HG03095 (cell line): ENCODE results near the gene ACE2.
A peak's percentile ranks its signal among the peaks of the same experiment; 100 is the strongest.

Experiments
- ATAC-seq: cut with Tn5 transposase; IDR thresholded peaks from one replicate; pipeline ENCODE4 v1.9.1; 2021; ENCODE audit warnings: moderate library complexity; ENCODE audit not compliant: unreplicated experiment

Gene ACE2

DNA sequence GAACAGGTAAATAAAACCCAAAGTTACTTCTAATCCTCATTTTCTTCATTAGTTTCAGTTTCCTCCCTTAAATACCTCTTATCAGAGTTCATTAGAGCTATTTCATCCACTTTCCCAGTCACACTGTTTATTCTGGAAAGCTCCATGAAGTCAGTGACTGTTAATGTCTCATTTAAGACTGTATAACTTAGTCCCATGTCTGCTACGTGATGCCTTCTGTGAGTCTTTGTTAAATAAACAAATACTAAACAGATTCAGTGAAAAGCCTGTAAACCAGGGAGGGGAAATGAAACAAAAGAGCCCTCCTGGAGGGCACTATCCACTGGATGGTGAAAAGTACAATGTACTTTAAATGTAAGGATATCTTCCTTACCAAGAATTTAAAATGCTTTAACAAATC, 24.7 kb downstream of the ACE2 start:
- ATAC-seq = no peak

DNA sequence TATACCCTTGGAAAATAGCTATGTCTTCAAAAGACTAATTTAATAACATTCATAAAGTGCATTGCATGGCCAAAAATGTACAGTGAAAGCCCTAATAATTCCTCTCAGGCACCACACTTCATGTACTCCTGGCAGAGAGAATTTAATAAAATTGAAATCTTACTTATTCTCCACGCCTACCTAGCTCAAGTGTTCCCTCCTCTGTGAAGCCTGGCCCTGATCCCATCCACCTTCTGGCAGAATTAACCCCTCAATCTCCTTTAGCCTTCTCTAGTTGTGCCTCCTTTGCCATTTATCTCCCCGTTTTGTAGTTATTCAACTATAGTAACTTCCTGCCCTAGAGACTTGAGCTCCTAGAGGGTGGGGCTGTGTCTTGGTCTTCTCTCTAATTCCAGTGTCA, 26.7 kb downstream of the ACE2 start:
- no peak for ATAC-seq

DNA sequence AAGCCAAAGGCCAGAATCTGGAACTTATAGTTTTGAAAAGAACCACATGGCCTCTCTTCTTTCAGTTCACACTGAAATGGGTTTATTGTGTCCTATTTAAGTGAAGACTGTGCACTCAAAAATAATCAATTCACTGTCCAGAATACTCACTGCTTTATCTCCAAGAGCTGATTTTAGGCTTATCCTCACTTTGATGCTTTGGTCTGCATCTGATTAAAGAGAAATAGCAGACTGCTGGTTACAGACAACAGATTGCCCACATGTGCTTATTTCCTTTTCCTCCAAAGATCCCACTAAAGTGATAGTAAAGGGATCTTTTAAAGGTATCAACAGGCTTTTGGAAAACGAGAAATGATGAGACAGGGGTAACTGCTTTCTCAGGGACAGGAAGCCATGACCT, 30.6 kb downstream of the ACE2 start:
- no peak for ATAC-seq

DNA sequence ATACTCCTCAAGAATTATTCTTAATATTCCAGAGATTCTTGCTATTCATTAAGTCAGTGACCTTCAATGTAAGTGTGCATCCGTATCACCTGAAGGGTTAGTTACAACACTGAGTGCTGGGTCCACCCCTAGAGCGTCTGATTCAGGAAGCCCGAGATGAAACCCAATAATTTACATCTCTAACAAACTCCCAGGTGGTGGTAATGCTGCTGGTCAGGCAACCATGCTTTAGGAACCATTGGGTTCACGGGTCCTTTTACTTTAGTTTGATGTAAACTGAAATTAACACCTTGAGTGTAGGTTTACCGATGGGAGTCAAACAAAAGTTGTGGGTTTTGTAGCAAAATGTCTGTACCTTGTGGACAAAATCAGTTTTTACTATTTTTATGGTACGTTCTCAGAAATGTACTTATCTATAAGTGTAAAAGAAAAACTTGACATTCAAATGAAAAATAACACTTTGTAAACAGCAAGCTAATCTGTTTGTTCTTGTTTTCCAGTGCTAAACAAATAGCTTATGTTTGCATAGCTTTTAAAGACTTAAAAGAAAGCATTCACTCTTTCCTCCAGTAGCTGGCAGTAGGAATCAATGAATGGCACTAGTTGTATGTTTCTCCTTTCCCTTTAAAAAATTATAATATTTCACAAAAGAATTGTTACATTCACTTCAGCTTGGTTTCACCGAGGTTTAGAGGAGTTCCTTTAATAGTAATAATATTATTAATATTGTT, 32.7 kb downstream of the ACE2 start:
- ATAC-seq = no peak

DNA sequence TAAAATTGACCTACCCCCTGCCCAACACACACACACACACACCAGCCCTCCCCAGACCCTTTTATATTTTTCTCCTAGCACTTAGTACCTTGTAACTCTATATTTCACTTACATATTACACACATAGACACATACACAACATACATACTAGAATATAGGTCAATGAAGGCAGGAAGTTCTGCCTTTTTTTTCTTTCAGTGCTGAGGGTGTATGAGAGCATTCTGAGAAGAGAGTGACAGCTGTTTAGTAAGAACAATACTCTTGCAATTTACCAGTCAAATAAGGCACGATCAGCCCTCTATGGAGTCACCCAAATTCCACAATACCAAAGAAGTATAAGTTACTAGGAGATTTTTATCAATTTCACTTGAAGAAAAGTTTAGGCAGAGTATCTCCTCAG, 33.5 kb downstream of the ACE2 start:
- no peak for ATAC-seq

DNA sequence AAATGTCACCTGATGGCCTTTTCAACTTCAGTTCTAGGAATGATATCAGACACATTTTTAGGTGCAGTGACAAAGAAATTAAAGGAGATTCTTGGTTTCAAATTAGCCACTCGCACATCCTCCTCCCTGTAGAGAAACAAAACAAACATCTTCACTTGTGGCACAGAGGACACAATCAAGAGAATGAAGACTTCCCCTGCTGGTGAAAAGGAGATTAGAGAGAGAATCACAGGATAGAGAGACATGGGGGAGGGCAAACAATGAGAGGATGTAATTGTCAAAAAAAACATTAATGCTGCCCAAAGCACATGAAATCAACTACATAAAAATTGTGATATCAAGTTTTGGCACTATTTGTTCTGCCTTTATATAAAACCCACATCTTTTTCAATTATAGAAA, 34.5 kb downstream of the ACE2 start:
- no peak for ATAC-seq

DNA sequence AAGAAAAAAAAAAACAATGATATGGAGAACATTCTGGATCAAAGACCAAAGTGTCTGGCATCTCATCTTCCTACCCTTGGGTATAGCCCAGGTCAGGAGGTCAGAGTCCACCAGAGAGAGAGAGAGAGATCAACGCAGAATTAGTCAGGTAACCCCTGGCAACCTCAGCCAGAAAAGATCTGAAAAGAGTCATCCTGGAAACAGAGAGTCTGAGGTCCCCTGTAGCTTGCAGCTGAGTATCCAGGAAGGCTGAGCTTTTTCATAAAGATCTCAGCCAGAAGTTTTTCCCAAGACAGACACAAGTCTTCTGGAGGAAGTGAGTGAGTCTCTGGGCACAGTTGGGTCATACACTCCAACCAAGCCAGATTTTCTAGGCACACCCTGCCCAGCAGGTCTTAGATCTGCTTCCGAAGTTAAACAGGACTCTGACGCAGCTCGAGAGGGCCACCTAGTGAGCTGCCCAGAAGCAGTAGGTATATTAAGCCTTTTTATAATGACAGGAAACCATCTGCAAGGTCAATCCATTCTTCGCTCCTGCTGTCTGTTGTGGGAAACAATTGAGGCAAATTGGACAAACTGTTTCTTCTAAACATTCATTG, 35.7 kb downstream of the ACE2 start:
- ATAC-seq = peak; percentile 75

DNA sequence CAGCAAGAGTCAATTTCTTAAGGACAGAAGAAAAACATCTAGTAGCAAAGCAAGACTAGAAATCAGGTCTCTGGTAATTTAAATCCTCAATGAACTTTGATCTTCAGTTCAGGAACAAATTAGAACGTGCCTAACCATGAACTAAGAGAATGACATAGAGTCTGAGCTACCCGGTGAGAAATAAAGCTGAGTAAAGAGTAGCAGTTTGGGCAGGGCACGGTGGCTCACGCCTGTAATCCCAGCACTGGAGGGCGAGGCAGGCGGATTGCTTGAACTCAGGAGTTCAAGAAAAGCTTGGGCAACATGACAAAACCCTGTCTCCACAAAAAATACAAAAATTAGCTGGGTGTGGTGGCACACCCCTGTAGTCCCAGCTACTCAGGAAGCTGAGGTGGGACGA, 37.7 kb downstream of the ACE2 start:
- no peak for ATAC-seq

DNA sequence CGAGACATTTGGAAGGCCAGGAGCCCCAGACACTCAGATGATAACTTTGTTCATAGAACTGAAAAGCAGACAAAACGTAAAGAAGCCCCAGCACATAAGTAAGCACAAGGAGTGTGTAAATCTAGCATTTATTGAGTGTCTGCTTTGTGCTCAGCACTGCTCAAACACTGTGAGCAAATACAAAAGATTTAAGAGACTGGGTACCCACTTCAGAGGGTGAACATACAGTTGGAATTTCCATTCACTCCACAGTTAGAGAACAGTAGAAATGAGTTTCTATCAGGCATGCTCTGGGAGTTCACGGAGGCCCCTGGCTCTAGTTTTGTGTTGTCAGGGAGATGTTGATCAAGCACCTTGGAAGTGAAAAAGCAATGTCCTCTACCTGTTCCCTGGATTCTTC, 39.8 kb downstream of the ACE2 start:
- ATAC-seq = no peak

DNA sequence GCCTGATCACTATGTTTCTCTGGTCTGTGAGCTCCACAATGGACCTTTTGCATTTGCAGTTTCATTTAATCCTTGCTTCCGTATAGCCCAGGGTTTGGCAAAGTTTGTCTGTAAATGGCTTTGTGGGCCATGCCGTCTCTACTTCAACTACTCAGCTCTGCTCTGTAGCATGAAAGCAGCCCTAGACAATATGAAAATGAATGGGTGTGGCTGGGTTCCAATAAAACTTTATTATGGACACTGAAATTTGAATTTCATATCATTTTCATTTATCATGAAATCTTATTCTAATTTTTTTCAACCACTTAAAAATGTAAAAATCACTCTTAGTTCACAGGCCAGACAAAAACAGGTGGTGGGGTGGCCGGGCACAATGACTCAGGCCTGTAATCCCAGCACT, 41.5 kb downstream of the ACE2 start:
- no peak for ATAC-seq

DNA sequence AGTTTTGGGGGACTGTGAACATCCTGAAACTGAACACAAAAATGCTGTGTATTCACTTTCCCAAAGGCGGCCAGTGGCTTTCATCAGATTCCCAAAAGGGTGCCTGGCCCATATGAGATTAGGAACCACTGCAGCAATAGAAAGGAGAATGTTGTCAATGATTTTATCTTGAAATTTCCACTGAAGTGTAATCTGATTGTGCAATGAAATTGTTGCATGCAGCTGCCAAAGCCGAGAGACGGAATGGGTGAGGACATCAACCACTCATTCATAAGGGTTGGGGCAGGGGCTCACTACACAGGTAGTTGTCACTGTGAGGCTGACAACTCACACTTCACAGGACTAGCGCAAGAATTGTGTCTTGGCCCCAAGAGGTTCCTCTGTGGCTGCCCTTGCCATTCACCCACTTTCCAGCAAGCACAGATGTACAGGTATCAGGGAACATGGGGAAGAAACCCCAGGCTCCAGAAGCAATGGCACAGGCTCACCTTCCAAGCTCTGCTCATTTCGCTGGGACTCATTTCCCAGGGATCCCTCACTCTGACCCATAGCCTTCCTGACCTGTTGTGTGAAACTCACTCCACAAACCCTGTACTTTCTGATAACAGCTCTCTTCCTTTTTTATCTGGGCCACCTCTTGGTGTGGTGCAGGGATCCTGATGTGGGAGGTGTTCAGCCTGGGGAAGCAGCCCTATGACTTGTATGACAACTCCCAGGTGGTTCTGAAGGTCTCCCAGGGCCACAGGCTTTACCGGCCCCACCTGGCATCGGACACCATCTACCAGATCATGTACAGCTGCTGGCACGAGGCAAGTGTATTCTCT, 51.4 kb downstream of the ACE2 start:
- no peak for ATAC-seq

DNA sequence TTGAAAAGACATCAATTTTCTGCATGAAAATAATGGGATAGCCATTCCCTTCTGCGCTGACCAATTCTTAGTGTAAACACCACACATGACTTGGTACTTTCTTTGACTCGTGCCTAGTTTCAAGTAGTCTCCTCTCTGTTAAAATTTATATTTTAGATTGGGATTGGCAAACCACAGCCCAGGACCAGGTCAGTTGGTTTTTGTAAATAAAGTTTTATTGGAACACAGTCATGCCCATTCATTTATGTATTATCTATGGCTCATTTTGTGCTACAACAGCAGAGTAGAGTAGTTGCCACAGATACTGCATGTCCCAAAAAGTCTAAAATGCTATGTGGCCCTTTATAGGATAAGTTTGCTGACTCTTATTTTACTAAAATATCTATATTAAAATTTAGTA, 53.4 kb downstream of the ACE2 start:
- no peak for ATAC-seq

DNA sequence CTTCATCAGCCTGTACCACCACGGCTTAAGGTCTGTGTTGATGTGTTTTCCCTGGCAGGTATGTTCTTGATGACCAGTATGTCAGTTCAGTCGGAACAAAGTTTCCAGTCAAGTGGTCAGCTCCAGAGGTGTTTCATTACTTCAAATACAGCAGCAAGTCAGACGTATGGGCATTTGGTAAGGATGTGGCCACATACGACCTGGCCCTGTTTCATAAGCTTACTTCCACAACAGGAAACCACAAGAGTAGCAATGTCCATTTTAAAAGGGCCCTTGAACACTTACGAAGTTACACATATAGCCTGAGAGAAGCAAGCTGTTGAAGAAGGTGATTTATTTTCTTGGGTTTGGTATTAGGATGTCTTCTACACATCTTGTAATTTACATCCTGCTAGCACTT, 54.0 kb downstream of the ACE2 start:
- ATAC-seq = no peak

DNA sequence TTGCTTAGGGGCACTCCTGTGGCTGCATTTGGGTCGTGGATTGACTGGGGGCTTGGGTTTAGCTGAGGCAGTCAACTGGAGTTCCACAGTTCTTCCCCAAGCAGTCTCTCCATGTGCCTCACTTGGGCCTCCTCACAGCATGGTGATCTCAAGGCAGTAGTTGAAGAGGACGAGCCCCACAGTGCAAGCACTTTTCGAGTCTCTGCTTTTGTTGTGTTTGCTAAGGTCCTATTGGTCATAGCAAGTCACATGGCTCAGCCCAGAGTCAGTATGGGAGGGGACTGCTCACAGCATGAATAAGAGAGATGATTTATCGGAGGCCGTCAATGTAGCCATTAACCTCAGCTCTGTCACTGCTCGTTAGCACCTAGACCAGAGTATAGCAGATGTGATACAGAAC, 70.4 kb downstream of the ACE2 start:
- no peak for ATAC-seq

DNA sequence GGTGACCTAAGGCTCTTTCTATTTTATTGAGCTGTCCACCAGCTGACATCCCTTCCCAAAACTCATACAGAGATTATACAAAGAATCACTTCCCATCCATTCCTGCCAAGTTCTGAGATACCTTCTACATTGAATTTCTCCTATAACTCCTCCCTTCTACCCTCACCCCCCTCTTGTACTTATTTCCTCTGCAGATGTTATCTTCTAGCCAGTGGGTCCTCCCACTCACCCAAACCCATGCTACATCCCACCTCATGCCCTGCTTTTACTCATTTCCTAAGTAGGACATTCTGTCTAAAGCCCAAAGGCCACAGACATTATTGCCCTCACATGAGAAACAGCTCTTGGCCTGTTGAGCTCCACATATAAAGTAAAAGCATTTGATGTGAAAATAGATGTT, 71.6 kb downstream of the ACE2 start:
- no peak for ATAC-seq

DNA sequence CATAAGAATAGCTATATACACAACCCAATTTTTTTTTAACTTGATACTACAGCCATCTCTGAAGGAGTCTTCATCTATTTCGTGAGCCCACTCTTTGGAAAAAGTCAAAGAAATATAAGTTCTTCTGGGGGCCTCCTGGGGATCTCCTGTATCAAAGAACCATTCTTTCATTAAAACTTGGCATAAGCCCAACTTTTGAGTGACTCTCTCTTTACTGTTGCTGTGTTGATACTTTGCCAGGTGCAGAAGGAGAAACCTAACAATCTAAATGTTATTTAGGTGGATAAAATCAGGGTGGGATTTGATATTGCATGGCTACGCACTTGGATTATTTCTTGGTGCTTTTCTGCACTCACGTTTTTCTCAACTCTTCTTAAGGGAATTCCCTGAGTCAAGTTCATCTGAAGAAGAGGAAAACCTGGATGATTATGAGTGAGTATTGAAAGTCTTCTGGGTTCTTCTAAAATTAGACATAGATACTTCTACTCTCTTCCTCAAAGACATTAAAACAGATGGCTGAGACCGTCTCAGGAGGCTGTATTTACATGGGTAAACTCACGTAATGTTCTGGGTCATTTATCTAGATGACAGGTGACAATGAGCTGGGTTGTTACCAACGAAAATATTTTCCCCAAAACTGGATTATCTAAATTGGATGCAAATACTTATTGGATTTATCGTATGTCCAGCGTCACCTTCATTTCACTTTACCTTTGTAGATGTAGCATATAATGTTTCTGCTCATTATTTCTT, 74.9 kb downstream of the ACE2 start:
- no peak for ATAC-seq

DNA sequence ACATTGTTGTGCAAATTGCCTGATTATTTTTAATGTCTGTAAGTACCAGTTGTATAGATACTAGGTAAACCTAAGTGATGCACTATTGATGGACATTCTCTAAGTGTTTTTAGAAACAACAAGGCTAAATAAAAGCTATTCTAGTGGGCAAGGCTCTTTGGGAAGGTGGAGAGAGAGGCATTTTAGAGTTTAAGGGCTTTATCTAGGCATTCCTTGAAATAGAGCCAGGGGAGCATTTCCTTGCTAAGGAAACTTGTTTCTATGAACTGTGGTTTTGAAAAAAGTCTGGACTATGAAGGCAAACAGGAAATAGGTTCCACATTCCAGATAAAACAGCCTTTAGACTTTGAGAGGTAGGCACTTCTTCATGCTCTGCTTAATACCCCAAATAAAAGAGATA, 76.3 kb downstream of the ACE2 start:
- no peak for ATAC-seq

DNA sequence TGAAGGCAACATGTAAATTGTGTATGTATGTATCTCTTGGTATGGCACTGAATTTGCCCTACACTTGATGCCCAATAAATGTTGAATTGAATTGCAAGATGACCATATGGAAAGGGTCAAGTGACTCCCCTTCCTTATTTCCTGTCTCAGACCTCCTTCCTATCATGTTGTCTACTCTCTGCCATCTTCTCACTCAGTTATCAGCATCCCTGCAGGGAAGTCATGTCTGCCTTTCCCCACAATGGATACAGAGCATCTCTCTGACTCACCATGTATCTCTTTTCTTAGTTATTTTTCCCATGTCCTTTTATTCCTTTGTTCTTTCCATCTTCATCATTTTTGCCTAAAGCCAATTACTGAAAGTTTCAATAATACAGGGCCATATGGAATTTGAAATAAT, 77.7 kb downstream of the ACE2 start:
- no peak for ATAC-seq

DNA sequence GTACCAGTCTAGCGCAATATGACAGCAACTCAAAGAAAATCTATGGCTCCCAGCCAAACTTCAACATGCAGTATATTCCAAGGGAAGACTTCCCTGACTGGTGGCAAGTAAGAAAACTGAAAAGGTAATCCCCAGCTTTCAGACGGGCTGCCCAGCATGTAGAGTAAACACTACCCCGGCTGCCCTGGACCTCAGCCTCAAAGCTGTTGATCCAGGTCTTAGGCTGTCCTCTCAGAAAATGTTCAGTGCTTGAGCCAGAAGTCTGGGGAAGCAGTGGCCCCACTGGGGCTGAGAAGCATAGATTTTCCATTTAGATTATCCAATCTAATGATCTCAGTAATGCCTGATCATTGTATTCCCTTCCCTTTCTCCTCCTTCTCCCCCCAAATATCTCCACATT, 78.3 kb downstream of the ACE2 start:
- no peak for ATAC-seq

DNA sequence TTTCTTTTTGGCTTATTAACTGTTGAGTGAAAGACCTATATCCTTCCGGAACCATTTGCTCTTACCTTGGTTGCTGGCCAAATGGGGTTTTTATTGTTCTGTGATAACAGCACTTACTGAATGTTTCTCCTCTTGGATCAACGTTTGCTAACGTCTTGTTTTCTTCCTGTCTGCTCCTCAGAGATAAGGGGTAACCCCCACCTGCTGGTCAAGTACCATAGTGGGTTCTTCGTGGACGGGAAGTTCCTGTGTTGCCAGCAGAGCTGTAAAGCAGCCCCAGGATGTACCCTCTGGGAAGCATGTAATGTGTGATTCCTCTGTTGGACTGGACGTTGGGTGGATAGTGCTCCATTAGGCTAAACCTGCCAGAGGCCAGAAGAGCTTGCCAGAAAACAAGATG, 84.8 kb downstream of the ACE2 start:
- no peak for ATAC-seq

DNA sequence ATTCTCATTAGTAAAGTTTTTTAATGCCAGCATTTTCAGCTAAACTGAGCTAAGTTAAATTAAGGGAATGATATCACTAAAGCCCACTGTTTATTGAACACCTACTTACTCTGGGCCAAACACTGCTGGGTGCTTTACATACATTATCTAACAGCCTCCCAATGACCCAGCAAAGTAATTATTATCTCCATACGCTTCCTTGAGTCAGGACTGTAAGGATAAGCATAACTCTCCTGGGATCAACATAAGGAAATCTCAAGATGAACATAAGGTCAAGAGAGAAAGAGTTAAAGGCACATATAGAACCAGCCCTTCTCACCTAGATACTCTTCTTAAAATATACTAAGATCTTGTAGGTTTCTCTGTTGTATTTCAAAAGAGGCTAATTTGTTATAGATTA, 86.5 kb downstream of the ACE2 start:
- no peak for ATAC-seq
